Measurements from ENCODE around the gene SLC6A18. TPM values are rescaled to one million over a fixed set of nuclear protein-coding genes. Genes with fewer than 3 reads are reported as not detected.

SLC6A18 gene
- total RNA-seq, 1 experiment from 2014 or later = not detected

DNA sequence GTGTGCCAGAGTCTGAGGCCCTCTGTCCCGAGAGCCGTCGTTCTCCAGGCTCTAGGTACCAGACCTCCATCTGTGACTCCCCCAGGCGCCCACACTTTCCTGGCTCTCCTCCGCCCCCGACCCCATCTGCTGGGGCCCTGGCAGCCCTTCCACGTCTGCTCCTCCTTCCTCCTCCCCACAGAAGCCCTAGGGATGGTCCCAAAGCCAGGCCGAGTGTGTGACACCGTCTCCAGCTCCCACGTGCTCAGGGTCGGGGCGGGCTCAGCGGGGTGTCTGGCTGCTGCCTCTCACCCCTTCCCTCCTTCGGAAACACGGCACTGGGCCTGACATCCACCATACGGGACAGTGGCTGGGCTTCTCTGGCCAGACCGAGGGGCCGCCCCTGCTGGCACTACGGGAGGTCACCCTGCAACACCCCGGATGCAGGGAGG lies 44.3 kb upstream of the SLC6A18 start:
- Histone ChIP-seq H3K4me1 (ENCODE audit: low read length) (no peaks in the 10 kb centered on the region), H3K4me2 (ENCODE audit: low read depth, low read length, poor library complexity, severe bottlenecking) (no peak overlapping the region), H3K9me3 (ENCODE audit: low read length) (no peaks in the 10 kb centered on the region), H3K36me3 (ENCODE audit: insufficient read depth, low read length) (no peaks in the 10 kb centered on the region), H3K27me3 (ENCODE audit: low read length) (no peaks in the 10 kb centered on the region), H2AFZ (ENCODE audit: low read length) (no peak overlapping the region), H3K27ac (ENCODE audit: low read length) (no peak overlapping the region), H3K4me3 (ENCODE audit: low read length) (no peak overlapping the region), H3K79me2 (ENCODE audit: low read length) (no peaks in the 10 kb centered on the region), H4K20me1 (ENCODE audit: insufficient read depth, low read depth, low read length) (no peaks in the 10 kb centered on the region), H3K9me2 (replicated peaks; ENCODE audit: insufficient read depth, low read length) (no peaks in the 10 kb centered on the region), H3K9ac (ENCODE audit: low read length) (no peak overlapping the region)
- DNase-seq = no peak

GRCh38 chr5:1181451-1182359 lies 43.5 kb upstream of the SLC6A18 start:
- no peaks in the 10 kb centered on the region for H4K20me1 ChIP-seq (ENCODE audit: insufficient read depth, low read depth, low read length)

GRCh38 chr5:1182360-1182632 lies 42.9 kb upstream of the SLC6A18 start:
- H3K27ac ChIP-seq (ENCODE audit: low read length) = no peak overlapping the region
- H3K9ac ChIP-seq (ENCODE audit: low read length) = no peak overlapping the region
- no peaks in the 10 kb centered on the region for H3K36me3 ChIP-seq (ENCODE audit: insufficient read depth, low read length)
- no peaks in the 10 kb centered on the region for H3K4me1 ChIP-seq (ENCODE audit: low read length)
- no peaks in the 10 kb centered on the region for H4K20me1 ChIP-seq (ENCODE audit: insufficient read depth, low read depth, low read length)
- H3K79me2 ChIP-seq (ENCODE audit: low read length) = no peaks in the 10 kb centered on the region
- no peaks in the 10 kb centered on the region for H3K9me2 ChIP-seq (replicated peaks; ENCODE audit: insufficient read depth, low read length)
- H3K27me3 ChIP-seq (ENCODE audit: low read length) = no peaks in the 10 kb centered on the region
- DNase-seq = no peak
- H2AFZ ChIP-seq (ENCODE audit: low read length) = no peak overlapping the region
- no peak overlapping the region for H3K4me2 ChIP-seq (ENCODE audit: low read depth, low read length, poor library complexity, severe bottlenecking)
- no peak overlapping the region for H3K4me3 ChIP-seq (ENCODE audit: low read length)
- no peaks in the 10 kb centered on the region for H3K9me3 ChIP-seq (ENCODE audit: low read length)

More at GRCh38 chr5:1181451-1182359, 43.5 kb upstream of the SLC6A18 start:
- H3K79me2 ChIP-seq (ENCODE audit: low read length) = no peaks in the 10 kb centered on the region
- no peaks in the 10 kb centered on the region for H3K9me2 ChIP-seq (replicated peaks; ENCODE audit: insufficient read depth, low read length)
- no peaks in the 10 kb centered on the region for H3K36me3 ChIP-seq (ENCODE audit: insufficient read depth, low read length)
- H3K4me2 ChIP-seq (ENCODE audit: low read depth, low read length, poor library complexity, severe bottlenecking) = no peak overlapping the region
- DNase-seq = no peak
- H3K27ac ChIP-seq (ENCODE audit: low read length) = no peak overlapping the region
- no peaks in the 10 kb centered on the region for H3K4me1 ChIP-seq (ENCODE audit: low read length)
- no peak overlapping the region for H3K9ac ChIP-seq (ENCODE audit: low read length)
- no peak overlapping the region for H3K4me3 ChIP-seq (ENCODE audit: low read length)
- no peak overlapping the region for H2AFZ ChIP-seq (ENCODE audit: low read length)
- no peaks in the 10 kb centered on the region for H3K27me3 ChIP-seq (ENCODE audit: low read length)
- H3K9me3 ChIP-seq (ENCODE audit: low read length) = no peaks in the 10 kb centered on the region

- Histone ChIP-seq H3K27ac (ENCODE audit: low read length) (no peak overlapping the region), H3K79me2 (ENCODE audit: low read length) (no peaks in the 10 kb centered on the region), H4K20me1 (ENCODE audit: insufficient read depth, low read depth, low read length) (no peaks in the 10 kb centered on the region), H3K27me3 (ENCODE audit: low read length) (no peaks in the 10 kb centered on the region), H3K9me2 (replicated peaks; ENCODE audit: insufficient read depth, low read length) (no peaks in the 10 kb centered on the region), H3K4me1 (ENCODE audit: low read length) (no peaks in the 10 kb centered on the region), H3K4me2 (ENCODE audit: low read depth, low read length, poor library complexity, severe bottlenecking) (no peak overlapping the region), H2AFZ (ENCODE audit: low read length) (no peak overlapping the region), H3K36me3 (ENCODE audit: insufficient read depth, low read length) (no peaks in the 10 kb centered on the region), H3K9ac (ENCODE audit: low read length) (no peak overlapping the region), H3K9me3 (ENCODE audit: low read length) (no peaks in the 10 kb centered on the region), H3K4me3 (ENCODE audit: low read length) (no peak overlapping the region)
- no peak for DNase-seq
Measured at GRCh38 chr5:1182633-1183423, 42.4 kb upstream of the SLC6A18 start.

DNA sequence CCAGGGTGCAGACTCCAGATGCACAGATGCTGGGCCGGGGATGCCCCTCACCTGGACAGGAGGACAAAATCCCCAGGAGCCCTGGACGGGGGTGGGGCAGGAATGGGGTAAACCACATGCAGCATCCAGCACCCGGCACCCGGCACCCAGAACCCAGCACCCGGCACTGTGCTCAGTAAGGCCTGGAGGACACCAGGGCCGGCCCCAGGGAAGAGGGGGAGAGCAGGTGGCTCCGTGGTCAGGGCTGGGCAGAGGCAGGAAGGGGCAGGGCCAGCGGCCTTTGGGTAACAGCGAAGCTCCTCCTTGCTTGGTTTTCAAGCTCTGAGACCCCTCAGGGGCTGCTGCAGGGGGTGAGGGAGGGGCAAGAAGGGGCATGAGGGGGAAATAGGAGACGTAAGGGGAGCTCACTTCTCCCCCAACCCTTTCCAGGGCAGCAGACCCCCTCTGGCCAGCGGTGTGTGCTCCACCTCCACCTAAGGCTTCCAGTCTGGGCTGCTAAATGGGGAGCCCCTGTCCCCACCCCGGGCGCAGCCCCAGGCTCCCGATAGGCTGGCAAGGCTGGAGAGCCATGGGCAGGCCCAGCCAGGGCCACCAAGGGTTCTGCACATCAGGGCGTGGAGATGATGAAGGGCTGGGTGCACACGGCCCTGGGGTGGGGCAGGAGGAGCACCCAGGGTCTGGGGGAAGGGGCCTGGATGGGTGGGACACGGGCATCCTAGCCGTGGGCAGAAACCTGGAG lies 41.6 kb upstream of the SLC6A18 start:
- Histone ChIP-seq H3K9me2 (replicated peaks; ENCODE audit: insufficient read depth, low read length) (no peaks in the 10 kb centered on the region), H3K27ac (ENCODE audit: low read length) (no peak overlapping the region), H3K27me3 (ENCODE audit: low read length) (no peaks in the 10 kb centered on the region), H3K9me3 (ENCODE audit: low read length) (no peaks in the 10 kb centered on the region), H3K4me3 (ENCODE audit: low read length) (no peak overlapping the region), H3K36me3 (ENCODE audit: insufficient read depth, low read length) (no peaks in the 10 kb centered on the region), H3K4me1 (ENCODE audit: low read length) (no peaks in the 10 kb centered on the region), H2AFZ (ENCODE audit: low read length) (no peak overlapping the region), H3K4me2 (ENCODE audit: low read depth, low read length, poor library complexity, severe bottlenecking) (no peak overlapping the region), H4K20me1 (ENCODE audit: insufficient read depth, low read depth, low read length) (no peaks in the 10 kb centered on the region), H3K79me2 (ENCODE audit: low read length) (no peaks in the 10 kb centered on the region), H3K9ac (ENCODE audit: low read length) (no peak overlapping the region)
- DNase-seq = no peak

DNA sequence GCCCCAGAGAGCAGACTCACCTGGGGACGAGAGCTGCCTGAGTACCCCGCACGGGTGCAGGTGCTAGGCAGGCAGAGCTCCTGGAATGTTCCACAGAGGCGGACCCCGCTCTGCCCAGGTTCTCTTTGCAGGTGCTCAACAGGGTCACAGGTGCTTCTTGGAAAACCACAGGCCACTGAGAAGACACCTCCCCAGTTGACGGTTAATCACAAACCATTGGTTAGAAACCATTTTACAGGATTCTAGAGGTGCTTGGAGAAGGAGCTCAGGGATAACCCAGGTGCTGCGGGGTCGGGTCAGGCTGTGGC lies 41.1 kb upstream of the SLC6A18 start:
- no peaks in the 10 kb centered on the region for H3K4me1 ChIP-seq (ENCODE audit: low read length)
- H3K36me3 ChIP-seq (ENCODE audit: insufficient read depth, low read length) = no peaks in the 10 kb centered on the region
- H3K27me3 ChIP-seq (ENCODE audit: low read length) = no peaks in the 10 kb centered on the region
- H3K27ac ChIP-seq (ENCODE audit: low read length) = no peak overlapping the region
- H3K79me2 ChIP-seq (ENCODE audit: low read length) = no peaks in the 10 kb centered on the region
- H2AFZ ChIP-seq (ENCODE audit: low read length) = no peak overlapping the region
- DNase-seq = no peak
- no peaks in the 10 kb centered on the region for H4K20me1 ChIP-seq (ENCODE audit: insufficient read depth, low read depth, low read length)
- no peak overlapping the region for H3K4me3 ChIP-seq (ENCODE audit: low read length)
- H3K9ac ChIP-seq (ENCODE audit: low read length) = no peak overlapping the region
- H3K4me2 ChIP-seq (ENCODE audit: low read depth, low read length, poor library complexity, severe bottlenecking) = no peak overlapping the region
- H3K9me2 ChIP-seq (replicated peaks; ENCODE audit: insufficient read depth, low read length) = no peaks in the 10 kb centered on the region
- H3K9me3 ChIP-seq (ENCODE audit: low read length) = no peaks in the 10 kb centered on the region

DNA sequence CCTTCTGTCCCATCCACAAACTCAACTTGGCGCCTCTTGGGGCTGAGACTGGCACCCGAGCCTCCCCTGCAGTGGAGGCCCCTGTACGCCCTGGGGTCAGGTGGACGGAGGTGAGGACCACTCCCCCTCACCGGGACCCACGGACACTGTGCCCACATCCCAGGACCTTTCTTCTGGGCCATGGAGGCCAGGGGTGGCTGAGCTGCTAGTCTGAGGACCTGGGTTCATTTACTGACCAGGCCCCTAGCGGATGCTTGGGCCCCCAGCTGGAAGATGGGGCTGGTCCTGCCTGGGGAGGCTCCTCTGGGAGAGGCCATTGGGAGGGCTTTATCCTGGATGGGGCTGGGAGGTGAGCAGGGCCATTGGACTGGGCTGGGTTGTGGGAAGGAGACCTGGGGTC lies 40.7 kb upstream of the SLC6A18 start:
- H3K4me1 ChIP-seq (ENCODE audit: low read length) = no peaks in the 10 kb centered on the region
- H3K9me3 ChIP-seq (ENCODE audit: low read length) = no peaks in the 10 kb centered on the region
- no peaks in the 10 kb centered on the region for H3K9me2 ChIP-seq (replicated peaks; ENCODE audit: insufficient read depth, low read length)
- H3K4me3 ChIP-seq (ENCODE audit: low read length) = no peak overlapping the region
- H3K27me3 ChIP-seq (ENCODE audit: low read length) = no peaks in the 10 kb centered on the region
- no peak for DNase-seq
- H3K79me2 ChIP-seq (ENCODE audit: low read length) = no peaks in the 10 kb centered on the region
- H3K9ac ChIP-seq (ENCODE audit: low read length) = no peak overlapping the region
- no peak overlapping the region for H3K27ac ChIP-seq (ENCODE audit: low read length)
- H3K4me2 ChIP-seq (ENCODE audit: low read depth, low read length, poor library complexity, severe bottlenecking) = no peak overlapping the region
- no peak overlapping the region for H2AFZ ChIP-seq (ENCODE audit: low read length)
- no peaks in the 10 kb centered on the region for H3K36me3 ChIP-seq (ENCODE audit: insufficient read depth, low read length)
- H4K20me1 ChIP-seq (ENCODE audit: insufficient read depth, low read depth, low read length) = no peaks in the 10 kb centered on the region

GRCh38 chr5:1185038-1185627 lies 40.0 kb upstream of the SLC6A18 start:
- H3K9me3 ChIP-seq (ENCODE audit: low read length) = no peaks in the 10 kb centered on the region

More at GRCh38 chr5:1185038-1185627, 40.0 kb upstream of the SLC6A18 start:
- Histone ChIP-seq H3K27me3 (ENCODE audit: low read length) (no peaks in the 10 kb centered on the region), H3K4me3 (ENCODE audit: low read length) (no peak overlapping the region), H3K79me2 (ENCODE audit: low read length) (no peaks in the 10 kb centered on the region), H3K9ac (ENCODE audit: low read length) (no peak overlapping the region), H3K4me1 (ENCODE audit: low read length) (no peaks in the 10 kb centered on the region), H2AFZ (ENCODE audit: low read length) (no peak overlapping the region), H3K4me2 (ENCODE audit: low read depth, low read length, poor library complexity, severe bottlenecking) (no peak overlapping the region), H3K36me3 (ENCODE audit: insufficient read depth, low read length) (no peaks in the 10 kb centered on the region), H3K27ac (ENCODE audit: low read length) (no peak overlapping the region), H3K9me2 (replicated peaks; ENCODE audit: insufficient read depth, low read length) (no peaks in the 10 kb centered on the region), H4K20me1 (ENCODE audit: insufficient read depth, low read depth, low read length) (no peaks in the 10 kb centered on the region)
- no peak for DNase-seq

All from Karpas-422 (cell line).